ENCODE measurements around the gene ARHGAP32.

ARHGAP32 gene

DNA sequence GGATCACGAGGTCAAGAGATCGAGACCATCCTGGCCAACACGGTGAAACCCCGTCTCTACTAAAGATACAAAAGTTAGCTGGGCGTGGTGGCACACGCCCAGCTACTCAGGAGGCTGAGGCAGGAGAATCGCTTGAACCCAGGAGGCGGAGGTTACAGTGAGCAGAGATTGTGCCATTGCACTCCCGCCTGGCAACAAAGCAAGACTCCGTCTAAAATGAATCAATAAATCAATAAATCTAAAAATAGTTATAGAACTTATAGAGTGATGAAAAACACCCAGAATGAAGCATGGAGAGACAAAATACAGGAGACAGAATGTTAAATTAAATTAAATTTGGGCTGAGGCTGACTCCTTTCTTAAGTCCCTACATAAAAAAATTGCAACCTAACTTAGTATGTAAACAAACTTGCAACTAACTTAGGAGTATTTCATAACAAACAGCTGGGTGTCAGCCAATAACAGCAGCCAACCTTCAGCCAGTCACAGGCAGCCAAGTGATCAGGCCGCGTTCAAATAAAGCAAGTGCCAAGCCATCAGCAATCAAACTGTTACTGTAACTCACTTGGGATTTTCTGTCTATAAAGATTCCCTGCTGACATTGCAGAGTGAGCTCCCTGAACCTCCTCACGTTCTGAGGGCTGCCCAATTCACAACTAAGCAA is 242.2 kb downstream of the ARHGAP32 start:
- no peaks in the 10 kb centered on the region for H3K36me3 ChIP-seq (ENCODE audit: control insufficient read depth in 5 of 5, insufficient read depth in 5 of 5, low read length in 5 of 5)

DNA sequence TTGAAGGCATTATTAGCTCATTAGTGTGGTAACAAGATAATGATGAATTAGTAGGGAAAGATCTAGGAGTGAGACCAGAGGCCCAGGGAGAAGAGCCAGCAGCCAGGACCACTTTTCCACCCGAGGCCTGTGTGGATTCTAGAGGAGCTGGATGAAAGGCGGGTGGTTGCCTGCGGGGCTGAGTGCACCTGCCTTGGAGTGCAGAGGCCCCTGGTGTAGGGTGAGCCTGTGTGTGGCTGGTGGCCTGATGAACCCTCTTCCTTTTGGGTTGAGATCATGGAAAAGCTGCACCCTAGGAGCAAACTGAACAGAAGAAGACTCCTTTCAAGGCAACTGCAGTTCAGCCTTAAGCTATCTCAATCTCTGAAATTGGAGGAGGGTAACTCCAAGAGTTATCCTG is 243.5 kb downstream of the ARHGAP32 start:
- Histone ChIP-seq H3K27ac (ENCODE audit: low read depth, low read length) (no peak overlapping the region), H3K4me3 (ENCODE audit: low read depth in 1 of 5, low read length in 5 of 5) (no peak overlapping the region), H3K9me3 (ENCODE audit: control insufficient read depth in 5 of 5, low read length in 5 of 5) (no peaks in the 10 kb centered on the region), H3K36me3 (ENCODE audit: control insufficient read depth in 5 of 5, insufficient read depth in 5 of 5, low read length in 5 of 5) (no peaks in the 10 kb centered on the region), H3K4me1 (ENCODE audit: control insufficient read depth in 5 of 5, insufficient read depth in 5 of 5, low read length in 5 of 5) (peaks cover 0 to 6% (median 4%) of the 10 kb centered on the region in 5 donors), H3K9ac (ENCODE audit: low read length in 5 of 5) (no peak overlapping the region), H3K27me3 (ENCODE audit: control insufficient read depth in 5 of 5, insufficient read depth in 4 of 5, low read length in 5 of 5) (peaks cover 0 to 6% (median 0%) of the 10 kb centered on the region in 5 donors)

More for the DNA sequence above, 242.2 kb downstream of the ARHGAP32 start:
- H3K4me3 ChIP-seq (ENCODE audit: low read depth in 1 of 5, low read length in 5 of 5), result no peak overlapping the region
- no peak overlapping the region for H3K27ac ChIP-seq (ENCODE audit: low read depth, low read length)
- no peaks in the 10 kb centered on the region for H3K27me3 ChIP-seq (ENCODE audit: control insufficient read depth in 5 of 5, insufficient read depth in 4 of 5, low read length in 5 of 5)
- H3K4me1 ChIP-seq (ENCODE audit: control insufficient read depth in 5 of 5, insufficient read depth in 5 of 5, low read length in 5 of 5), result peaks cover 0 to 6% (median 4%) of the 10 kb centered on the region in 5 donors
- H3K9me3 ChIP-seq (ENCODE audit: control insufficient read depth in 5 of 5, low read length in 5 of 5), result no peaks in the 10 kb centered on the region
- H3K9ac ChIP-seq (ENCODE audit: low read length in 5 of 5), result no peak overlapping the region

DNA sequence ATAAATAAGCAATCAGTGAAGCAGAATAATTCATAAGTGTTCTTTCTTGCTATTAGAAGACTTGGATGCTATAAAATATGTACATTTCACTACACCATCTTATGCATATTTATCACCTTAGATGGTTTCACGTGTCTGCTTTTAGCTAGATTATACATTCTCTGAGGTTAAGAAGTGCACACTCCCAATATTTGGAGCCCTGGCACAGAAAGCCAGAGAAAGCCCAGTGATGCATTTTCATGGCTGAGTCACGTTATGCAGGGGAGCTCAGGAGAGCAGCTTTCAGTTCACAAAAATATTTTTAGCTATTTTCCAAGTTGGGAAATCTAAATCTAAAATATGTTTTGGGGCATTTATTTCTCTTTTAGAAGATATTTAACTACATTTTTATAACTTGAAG is 244.4 kb downstream of the ARHGAP32 start:
- Histone ChIP-seq H3K4me1 (ENCODE audit: control insufficient read depth in 5 of 5, insufficient read depth in 5 of 5, low read length in 5 of 5) (peaks cover 0 to 14% (median 4%) of the 10 kb centered on the region in 5 donors), H3K9me3 (ENCODE audit: control insufficient read depth in 5 of 5, low read length in 5 of 5) (no peaks in the 10 kb centered on the region), H3K27ac (ENCODE audit: low read depth, low read length) (no peak overlapping the region), H3K27me3 (ENCODE audit: control insufficient read depth in 5 of 5, insufficient read depth in 4 of 5, low read length in 5 of 5) (peaks cover 0 to 9% (median 3%) of the 10 kb centered on the region in 5 donors), H3K36me3 (ENCODE audit: control insufficient read depth in 5 of 5, insufficient read depth in 5 of 5, low read length in 5 of 5) (no peaks in the 10 kb centered on the region), H3K9ac (ENCODE audit: low read length in 5 of 5) (no peak overlapping the region), H3K4me3 (ENCODE audit: low read depth in 1 of 5, low read length in 5 of 5) (no peak overlapping the region)

DNA sequence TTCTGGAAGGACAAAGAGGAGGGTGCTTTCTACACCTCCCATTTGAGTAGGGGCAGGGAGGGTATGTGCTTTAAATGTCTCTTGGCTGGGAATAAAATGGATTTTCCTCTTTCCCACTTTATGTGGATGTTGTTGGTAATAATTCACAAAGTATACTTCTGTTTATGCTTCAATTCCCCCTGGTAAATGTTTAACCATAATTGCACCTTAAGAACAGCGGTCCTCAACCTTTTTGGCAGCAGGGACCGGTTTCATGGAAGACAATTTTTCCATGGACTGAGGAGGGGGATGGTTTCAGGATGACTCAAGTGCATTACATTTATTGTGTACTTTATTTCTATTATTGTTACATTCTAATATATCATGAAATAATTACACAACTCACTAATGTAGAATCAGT is 245.5 kb downstream of the ARHGAP32 start:
- Histone ChIP-seq H3K4me1 (ENCODE audit: control insufficient read depth in 5 of 5, insufficient read depth in 5 of 5, low read length in 5 of 5) (peaks cover 0 to 15% (median 4%) of the 10 kb centered on the region in 5 donors), H3K27me3 (ENCODE audit: control insufficient read depth in 5 of 5, insufficient read depth in 4 of 5, low read length in 5 of 5) (peaks cover 0 to 20% (median 9%) of the 10 kb centered on the region in 5 donors), H3K27ac (ENCODE audit: low read depth, low read length) (no peak overlapping the region), H3K9ac (ENCODE audit: low read length in 5 of 5) (no peak overlapping the region), H3K9me3 (ENCODE audit: control insufficient read depth in 5 of 5, low read length in 5 of 5) (no peaks in the 10 kb centered on the region), H3K4me3 (ENCODE audit: low read depth in 1 of 5, low read length in 5 of 5) (no peak overlapping the region), H3K36me3 (ENCODE audit: control insufficient read depth in 5 of 5, insufficient read depth in 5 of 5, low read length in 5 of 5) (no peaks in the 10 kb centered on the region)

DNA sequence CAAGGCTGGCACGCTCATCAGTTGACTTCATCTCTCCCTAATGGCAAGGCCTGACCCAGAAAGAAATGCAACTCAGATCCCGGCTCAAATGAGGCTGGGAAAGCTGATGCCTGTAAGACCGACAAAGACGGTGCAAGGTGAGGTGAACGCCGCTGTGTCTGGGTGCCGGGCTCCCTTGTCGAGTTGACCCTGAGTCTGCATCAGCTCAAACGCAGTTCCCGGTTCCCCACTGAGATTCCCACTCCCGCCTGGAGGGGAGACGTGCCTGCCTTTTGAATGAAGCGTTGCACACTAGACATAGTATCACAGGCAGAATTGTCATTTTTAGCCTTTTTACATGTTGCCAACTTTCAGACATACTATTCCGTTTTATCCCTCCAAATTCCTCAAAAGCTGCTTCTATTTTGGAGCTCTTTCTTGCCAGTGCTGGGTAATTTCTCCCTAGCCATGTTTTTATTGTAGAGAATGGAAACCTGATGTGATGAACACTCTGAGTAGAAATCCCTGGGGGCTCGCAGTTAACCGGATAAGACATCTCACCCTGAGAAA is 248.6 kb downstream of the ARHGAP32 start:
- no peak overlapping the region for H3K9ac ChIP-seq (ENCODE audit: low read length in 5 of 5)

DNA sequence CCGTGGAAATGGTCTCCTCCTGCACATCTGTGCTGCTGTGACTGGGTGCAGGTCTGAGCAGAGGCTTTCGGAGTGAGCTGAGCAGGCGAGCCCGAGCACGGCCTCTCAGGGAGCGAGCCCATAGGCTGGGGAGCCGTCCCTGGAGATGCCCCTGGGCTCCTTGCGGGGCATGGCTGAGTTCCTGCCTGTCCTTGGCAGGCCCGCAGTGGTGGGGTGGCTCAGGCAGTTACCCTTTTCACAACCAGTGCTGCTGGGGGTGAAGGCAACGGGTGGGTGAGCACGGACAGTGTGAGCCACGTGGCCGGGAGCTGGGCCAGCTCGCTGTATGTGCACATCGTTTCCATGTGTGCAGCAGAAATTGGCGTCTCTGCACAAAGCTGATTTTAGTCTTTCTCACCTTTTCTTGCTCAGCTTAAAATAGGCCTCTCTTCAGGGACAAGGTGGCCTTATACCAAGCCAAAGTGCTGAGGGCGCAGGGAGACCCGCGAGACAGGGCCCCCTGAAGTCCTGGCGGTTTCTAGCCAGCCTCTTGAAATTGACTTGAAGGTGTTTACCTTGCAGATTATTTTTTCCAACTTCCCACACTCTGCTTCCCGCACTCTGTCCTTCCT is 249.2 kb downstream of the ARHGAP32 start, which contains the start of gene TP53AIP1:
TP53AIP1 (minus strand) TSS at position 55 of the 611 bp plus-strand sequence. CDS start 5,053 bp downstream, outside the sequence.
- Histone ChIP-seq H3K27me3 (ENCODE audit: control insufficient read depth in 5 of 5, insufficient read depth in 4 of 5, low read length in 5 of 5) (peaks cover 3 to 30% (median 21%) of the 10 kb centered on the region in 5 donors), H3K4me1 (ENCODE audit: control insufficient read depth in 5 of 5, insufficient read depth in 5 of 5, low read length in 5 of 5) (peaks cover 0 to 11% (median 0%) of the 10 kb centered on the region in 5 donors), H3K36me3 (ENCODE audit: control insufficient read depth in 5 of 5, insufficient read depth in 5 of 5, low read length in 5 of 5) (no peaks in the 10 kb centered on the region), H3K9me3 (ENCODE audit: control insufficient read depth in 5 of 5, low read length in 5 of 5) (no peaks in the 10 kb centered on the region), H3K27ac (ENCODE audit: low read depth, low read length) (no peak within 1 kb of the TSS), H3K9ac (ENCODE audit: low read length in 5 of 5) (no peak within 1 kb of the TSS), H3K4me3 (ENCODE audit: low read depth in 1 of 5, low read length in 5 of 5) (no peak within 1 kb of the TSS)

More for the DNA sequence above, 248.6 kb downstream of the ARHGAP32 start:
- no peak overlapping the region for H3K27ac ChIP-seq (ENCODE audit: low read depth, low read length)
- peaks cover 0 to 11% (median 0%) of the 10 kb centered on the region in 5 donors for H3K4me1 ChIP-seq (ENCODE audit: control insufficient read depth in 5 of 5, insufficient read depth in 5 of 5, low read length in 5 of 5)
- H3K27me3 ChIP-seq (ENCODE audit: control insufficient read depth in 5 of 5, insufficient read depth in 4 of 5, low read length in 5 of 5), result peaks cover 3 to 30% (median 21%) of the 10 kb centered on the region in 5 donors
- H3K9me3 ChIP-seq (ENCODE audit: control insufficient read depth in 5 of 5, low read length in 5 of 5), result no peaks in the 10 kb centered on the region
- H3K4me3 ChIP-seq (ENCODE audit: low read depth in 1 of 5, low read length in 5 of 5), result no peak overlapping the region
- no peaks in the 10 kb centered on the region for H3K36me3 ChIP-seq (ENCODE audit: control insufficient read depth in 5 of 5, insufficient read depth in 5 of 5, low read length in 5 of 5)

DNA sequence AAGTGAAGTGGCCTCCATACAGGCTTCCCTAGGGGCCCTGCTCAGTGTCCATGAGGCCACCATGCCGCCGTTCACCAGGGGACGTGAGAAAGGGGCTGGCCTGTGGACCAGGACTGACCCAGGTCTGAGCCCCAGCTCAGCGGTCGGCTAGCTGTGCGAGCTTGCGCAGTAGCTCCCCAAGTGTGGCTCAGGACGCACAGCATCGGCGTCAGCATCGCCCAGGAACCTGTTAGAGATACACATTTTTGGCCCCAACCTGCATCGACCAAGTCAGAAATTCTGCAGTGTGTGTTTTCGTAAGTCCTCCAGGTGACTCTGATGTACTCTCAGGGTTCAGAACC is 249.9 kb downstream of the ARHGAP32 start:
- H3K4me1 ChIP-seq (ENCODE audit: control insufficient read depth in 5 of 5, insufficient read depth in 5 of 5, low read length in 5 of 5), result peaks cover 0 to 11% (median 0%) of the 10 kb centered on the region in 5 donors
- peaks cover 3 to 30% (median 21%) of the 10 kb centered on the region in 5 donors for H3K27me3 ChIP-seq (ENCODE audit: control insufficient read depth in 5 of 5, insufficient read depth in 4 of 5, low read length in 5 of 5)
- H3K4me3 ChIP-seq (ENCODE audit: low read depth in 1 of 5, low read length in 5 of 5), result no peak overlapping the region
- H3K36me3 ChIP-seq (ENCODE audit: control insufficient read depth in 5 of 5, insufficient read depth in 5 of 5, low read length in 5 of 5), result no peaks in the 10 kb centered on the region
- no peaks in the 10 kb centered on the region for H3K9me3 ChIP-seq (ENCODE audit: control insufficient read depth in 5 of 5, low read length in 5 of 5)
- H3K27ac ChIP-seq (ENCODE audit: low read depth, low read length), result no peak overlapping the region
- H3K9ac ChIP-seq (ENCODE audit: low read length in 5 of 5), result no peak overlapping the region

DNA sequence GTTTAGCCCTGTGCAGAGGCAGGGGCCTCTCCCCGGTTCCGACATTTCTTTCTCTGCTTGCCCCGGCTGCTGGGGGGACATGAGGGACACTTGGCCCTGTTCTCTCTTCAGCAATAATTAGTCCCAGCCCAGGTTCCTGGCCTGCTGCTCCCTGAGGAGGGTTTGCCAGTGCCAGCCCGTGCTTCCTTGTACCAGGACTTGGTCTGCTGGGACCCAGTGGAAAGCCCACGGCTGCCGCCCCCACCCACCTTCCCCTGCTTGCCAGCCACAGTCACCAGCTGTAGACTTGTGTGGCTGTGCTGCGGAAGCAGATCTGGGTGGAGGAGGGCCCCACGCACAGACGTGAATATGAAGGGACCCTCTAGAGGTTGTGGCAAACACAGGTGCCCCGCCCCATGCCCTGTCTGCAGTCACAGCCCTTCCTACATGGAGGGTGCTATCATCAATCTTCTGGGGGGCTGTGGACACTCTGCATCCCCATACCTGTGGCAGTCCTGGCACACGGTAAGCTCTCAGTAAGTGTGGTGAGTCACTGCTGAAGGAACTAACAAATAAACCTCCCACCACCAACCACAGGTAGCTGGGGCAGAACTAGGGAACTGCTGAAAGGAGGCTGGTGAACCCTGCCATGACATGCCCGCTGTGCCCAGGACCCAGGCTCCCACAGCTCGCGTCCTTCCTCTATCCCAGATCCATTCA is 250.4 kb downstream of the ARHGAP32 start:
- H3K9ac ChIP-seq (ENCODE audit: low read length in 5 of 5), result no peak overlapping the region
- H3K4me3 ChIP-seq (ENCODE audit: low read depth in 1 of 5, low read length in 5 of 5), result no peak overlapping the region
- H3K27ac ChIP-seq (ENCODE audit: low read depth, low read length), result no peak overlapping the region
- H3K36me3 ChIP-seq (ENCODE audit: control insufficient read depth in 5 of 5, insufficient read depth in 5 of 5, low read length in 5 of 5), result no peaks in the 10 kb centered on the region
- peaks cover 3 to 30% (median 21%) of the 10 kb centered on the region in 5 donors for H3K27me3 ChIP-seq (ENCODE audit: control insufficient read depth in 5 of 5, insufficient read depth in 4 of 5, low read length in 5 of 5)
- H3K4me1 ChIP-seq (ENCODE audit: control insufficient read depth in 5 of 5, insufficient read depth in 5 of 5, low read length in 5 of 5), result peaks cover 0 to 11% (median 4%) of the 10 kb centered on the region in 5 donors
- no peaks in the 10 kb centered on the region for H3K9me3 ChIP-seq (ENCODE audit: control insufficient read depth in 5 of 5, low read length in 5 of 5)

DNA sequence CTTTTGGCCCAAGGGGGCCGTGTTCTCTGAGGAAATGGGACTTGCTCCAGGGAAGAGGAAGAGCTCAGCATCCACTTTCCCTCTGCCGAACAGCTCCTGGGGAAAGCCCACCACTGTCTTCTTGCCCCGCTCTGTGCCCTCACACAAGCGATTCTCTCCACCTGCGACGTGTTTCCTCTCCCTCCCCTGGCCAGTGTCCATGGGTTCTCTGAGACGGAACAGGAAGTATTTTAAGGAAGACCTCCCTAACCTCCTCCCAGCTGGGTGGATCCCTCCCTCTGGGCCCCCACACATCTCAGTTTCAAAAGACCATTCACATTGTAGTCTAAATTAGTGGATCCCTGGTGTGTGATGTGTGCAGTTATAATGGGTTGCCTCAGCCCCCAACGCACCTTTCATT is 251.0 kb downstream of the ARHGAP32 start:
- no peak overlapping the region for H3K4me3 ChIP-seq (ENCODE audit: low read depth in 1 of 5, low read length in 5 of 5)
- H3K4me1 ChIP-seq (ENCODE audit: control insufficient read depth in 5 of 5, insufficient read depth in 5 of 5, low read length in 5 of 5), result peaks cover 0 to 11% (median 6%) of the 10 kb centered on the region in 5 donors
- H3K36me3 ChIP-seq (ENCODE audit: control insufficient read depth in 5 of 5, insufficient read depth in 5 of 5, low read length in 5 of 5), result no peaks in the 10 kb centered on the region
- H3K27ac ChIP-seq (ENCODE audit: low read depth, low read length), result no peak overlapping the region
- H3K9ac ChIP-seq (ENCODE audit: low read length in 5 of 5), result no peak overlapping the region
- no peaks in the 10 kb centered on the region for H3K9me3 ChIP-seq (ENCODE audit: control insufficient read depth in 5 of 5, low read length in 5 of 5)
- peaks cover 3 to 30% (median 21%) of the 10 kb centered on the region in 5 donors for H3K27me3 ChIP-seq (ENCODE audit: control insufficient read depth in 5 of 5, insufficient read depth in 4 of 5, low read length in 5 of 5)
